ENCODE results near the gene CDK5. TPM values are rescaled to one million over a fixed set of nuclear protein-coding genes. Genes with fewer than 3 reads are reported as not detected.

Gene CDK5
- total and polyA plus RNA-seq, 9 of the 15 experiments (the other 6 are each of a cell fraction or from before 2014, with no cell fraction given): 3.2 to 38.0 (median 27.5) TPM

GRCh38 chr7:151008143-151008510, 49.6 kb downstream of the CDK5 start (continued):
- TF ChIP-seq, protein P1, sequence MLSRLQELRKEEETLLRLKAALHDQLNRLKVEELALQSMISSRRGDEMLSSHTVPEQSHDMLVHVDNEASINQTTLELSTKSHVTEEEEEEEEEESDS (CRISPR knock-in tag; IDR thresholded peaks at IDR 0.05): no peak
- TF ChIP-seq ETV5 (CRISPR knock-in tag; IDR thresholded peaks at IDR 0.05; ENCODE audit: low read depth) (peak; percentile 79; the same call in 1 of the 2 replicates), ZNF57 (CRISPR knock-in tag; IDR thresholded peaks at IDR 0.05) (no peak), TRIM28 (IDR thresholded peaks at IDR 0.05) (no peak), HIVEP1 (CRISPR knock-in tag; IDR thresholded peaks at IDR 0.05) (0 out of 2 replicates have a peak, but pooled peaks have one; percentile 76), STAT5A (IDR thresholded peaks at IDR 0.05; ENCODE audit: borderline replicate concordance, low read length) (peak; percentile 61), RBM14 (IDR thresholded peaks at IDR 0.05; ENCODE audit: borderline replicate concordance, insufficient read depth, low read depth, low read length) (no peak), DEAF1 (CRISPR knock-in tag; IDR thresholded peaks at IDR 0.05) (no peak; the same call in 1 of the 2 replicates), BHLHE40 (IDR thresholded peaks at IDR 0.05; ENCODE audit: low read length) (no peak), TEAD4 (IDR thresholded peaks at IDR 0.05; ENCODE audit: low read length) (peak; percentile 79), TEAD4 (CRISPR knock-in tag; IDR thresholded peaks at IDR 0.05; ENCODE audit: borderline replicate concordance) (no peak), ZNF639 (CRISPR knock-in tag; conservative IDR thresholded peaks at IDR 0.05 in 1 of 2, IDR thresholded peaks at IDR 0.05 in 1 of 2) (no peak), TFE3 (CRISPR knock-in tag; IDR thresholded peaks at IDR 0.05) (no peak), KLF13 (tag; IDR thresholded peaks at IDR 0.05; ENCODE audit: borderline replicate concordance, low read depth) (no peak), SUPT5H (IDR thresholded peaks at IDR 0.05) (no peak)
- TF ChIP-seq, protein P2, sequence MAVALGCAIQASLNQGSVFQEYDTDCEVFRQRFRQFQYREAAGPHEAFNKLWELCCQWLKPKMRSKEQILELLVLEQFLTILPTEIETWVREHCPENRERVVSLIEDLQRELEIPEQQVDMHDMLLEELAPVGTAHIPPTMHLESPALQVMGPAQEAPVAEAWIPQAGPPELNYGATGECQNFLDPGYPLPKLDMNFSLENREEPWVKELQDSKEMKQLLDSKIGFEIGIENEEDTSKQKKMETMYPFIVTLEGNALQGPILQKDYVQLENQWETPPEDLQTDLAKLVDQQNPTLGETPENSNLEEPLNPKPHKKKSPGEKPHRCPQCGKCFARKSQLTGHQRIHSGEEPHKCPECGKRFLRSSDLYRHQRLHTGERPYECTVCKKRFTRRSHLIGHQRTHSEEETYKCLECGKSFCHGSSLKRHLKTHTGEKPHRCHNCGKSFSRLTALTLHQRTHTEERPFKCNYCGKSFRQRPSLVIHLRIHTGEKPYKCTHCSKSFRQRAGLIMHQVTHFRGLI (CRISPR knock-in tag; IDR thresholded peaks at IDR 0.05): no peak
- TF ChIP-seq, protein P3, sequence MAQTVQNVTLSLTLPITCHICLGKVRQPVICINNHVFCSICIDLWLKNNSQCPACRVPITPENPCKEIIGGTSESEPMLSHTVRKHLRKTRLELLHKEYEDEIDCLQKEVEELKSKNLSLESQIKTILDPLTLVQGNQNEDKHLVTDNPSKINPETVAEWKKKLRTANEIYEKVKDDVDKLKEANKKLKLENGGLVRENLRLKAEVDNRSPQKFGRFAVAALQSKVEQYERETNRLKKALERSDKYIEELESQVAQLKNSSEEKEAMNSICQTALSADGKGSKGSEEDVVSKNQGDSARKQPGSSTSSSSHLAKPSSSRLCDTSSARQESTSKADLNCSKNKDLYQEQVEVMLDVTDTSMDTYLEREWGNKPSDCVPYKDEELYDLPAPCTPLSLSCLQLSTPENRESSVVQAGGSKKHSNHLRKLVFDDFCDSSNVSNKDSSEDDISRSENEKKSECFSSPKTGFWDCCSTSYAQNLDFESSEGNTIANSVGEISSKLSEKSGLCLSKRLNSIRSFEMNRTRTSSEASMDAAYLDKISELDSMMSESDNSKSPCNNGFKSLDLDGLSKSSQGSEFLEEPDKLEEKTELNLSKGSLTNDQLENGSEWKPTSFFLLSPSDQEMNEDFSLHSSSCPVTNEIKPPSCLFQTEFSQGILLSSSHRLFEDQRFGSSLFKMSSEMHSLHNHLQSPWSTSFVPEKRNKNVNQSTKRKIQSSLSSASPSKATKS (CRISPR knock-in tag; IDR thresholded peaks at IDR 0.05): no peak
- TF ChIP-seq, protein P4, sequence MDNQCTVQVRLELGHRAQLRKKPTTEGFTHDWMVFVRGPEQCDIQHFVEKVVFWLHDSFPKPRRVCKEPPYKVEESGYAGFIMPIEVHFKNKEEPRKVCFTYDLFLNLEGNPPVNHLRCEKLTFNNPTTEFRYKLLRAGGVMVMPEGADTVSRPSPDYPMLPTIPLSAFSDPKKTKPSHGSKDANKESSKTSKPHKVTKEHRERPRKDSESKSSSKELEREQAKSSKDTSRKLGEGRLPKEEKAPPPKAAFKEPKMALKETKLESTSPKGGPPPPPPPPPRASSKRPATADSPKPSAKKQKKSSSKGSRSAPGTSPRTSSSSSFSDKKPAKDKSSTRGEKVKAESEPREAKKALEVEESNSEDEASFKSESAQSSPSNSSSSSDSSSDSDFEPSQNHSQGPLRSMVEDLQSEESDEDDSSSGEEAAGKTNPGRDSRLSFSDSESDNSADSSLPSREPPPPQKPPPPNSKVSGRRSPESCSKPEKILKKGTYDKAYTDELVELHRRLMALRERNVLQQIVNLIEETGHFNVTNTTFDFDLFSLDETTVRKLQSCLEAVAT (IDR thresholded peaks at IDR 0.05): no peak

All from K562 (cell line).